Lung (tissue), 12 donors: ENCODE results near the gene SFXN3. TPM values are rescaled to one million over a fixed set of nuclear protein-coding genes. Genes with fewer than 3 reads are reported as not detected.

ENCODE experiments used
- ATAC-seq: fragments of 200-7000 bp; cut with Tn5 transposase; one replicate; pipeline ENCODE4 v1.9.1; 2020; ENCODE audit warnings: moderate number of reproducible peaks; ENCODE audit not compliant: insufficient read depth, low FRiP score
- DNase-seq, 3 donors: peaks; one replicate each; pipeline ENCODE4 v3.0.0-alpha.2; 2013 to 2017
- H3K27ac ChIP-seq, 2 donors: one replicate each; pipeline ENCODE4 v1.5.1; 2013; ENCODE audit warnings: mild to moderate bottlenecking in 2 of 2, moderate library complexity in 2 of 2, control low read depth in 1 of 2, inconsistent platforms in 1 of 2, low read depth in 1 of 2, low read length in 1 of 2
- H3K27me3 ChIP-seq, 3 donors: one replicate each; pipeline ENCODE4 v1.5.1; 2013; ENCODE audit warnings: low read length in 2 of 3; ENCODE audit not compliant: control insufficient read depth in 3 of 3, insufficient read depth in 3 of 3
- H3K36me3 ChIP-seq, 4 donors: one replicate each; pipeline ENCODE4 v1.5.1; 2013; ENCODE audit warnings: low read length in 4 of 4, mild to moderate bottlenecking in 1 of 4, moderate library complexity in 1 of 4; ENCODE audit not compliant: control insufficient read depth in 4 of 4, insufficient read depth in 4 of 4
- H3K4me1 ChIP-seq, 5 donors: one replicate each; pipeline ENCODE4 v1.5.1; 2013; ENCODE audit warnings: low read length in 5 of 5, mild to moderate bottlenecking in 2 of 5, moderate library complexity in 1 of 5; ENCODE audit not compliant: control insufficient read depth in 5 of 5, insufficient read depth in 5 of 5
- H3K4me3 ChIP-seq: one replicate; pipeline ENCODE4 v1.5.1; 2013; ENCODE audit warnings: mild to moderate bottlenecking, control low read depth, moderate library complexity
- H3K9ac ChIP-seq, 2 donors: one replicate each; pipeline ENCODE4 v1.5.1; 2013; ENCODE audit warnings: low read length in 2 of 2, control low read depth in 1 of 2; ENCODE audit not compliant: insufficient read depth in 1 of 2
- H3K9me3 ChIP-seq, 4 donors: one replicate each; pipeline ENCODE4 v1.5.1; 2013; ENCODE audit warnings: low read length in 3 of 4, mild to moderate bottlenecking in 1 of 4, moderate library complexity in 1 of 4; ENCODE audit not compliant: control insufficient read depth in 4 of 4, insufficient read depth in 3 of 4
- WGBS, 2 donors: extraction: QIAGEN DNeasy Blood & Tissue Kit; methylation state at CpG; one replicate each; pipeline ENCODE4 v1.1.7; 2013; 5-methylcytosine and 5-hydroxymethylcytosine counted together
- polyA plus RNA-seq, 2 donors: library from polyadenylated mRNA; stranded (reverse); fragments of 200-250 nt; gene quantifications; one replicate each; pipeline ENCODE4 v1.2.1, GENCODE V29; 2013
- total RNA-seq, 2 donors: library from RNA; depleted of rRNA in 1 of 2; stranded (reverse); fragments of >200 nt in 1 of 2; gene quantifications; one replicate each; pipeline ENCODE4 v1.2.1, GENCODE V29; 2014 to 2021
- TF ChIP-seq, protein P1 (sequence below): IDR thresholded peaks from 2 replicates; pipeline ENCODE4 v1.5.1; 2012; ENCODE audit warnings: mild to moderate bottlenecking; ENCODE audit errors: control extremely low read depth, extremely low read depth
- donor health status: control.
- donor health status: control.
- donor health status: Bipolar disorder and iron deficiency.
- donor health status: healthy.
- donor health status: DM: yes; HTN: yes; CAD: no.

SFXN3 gene
- total and polyA plus RNA-seq, 4 donors = 36.4 to 95.8 (median 39.6) TPM

DNA sequence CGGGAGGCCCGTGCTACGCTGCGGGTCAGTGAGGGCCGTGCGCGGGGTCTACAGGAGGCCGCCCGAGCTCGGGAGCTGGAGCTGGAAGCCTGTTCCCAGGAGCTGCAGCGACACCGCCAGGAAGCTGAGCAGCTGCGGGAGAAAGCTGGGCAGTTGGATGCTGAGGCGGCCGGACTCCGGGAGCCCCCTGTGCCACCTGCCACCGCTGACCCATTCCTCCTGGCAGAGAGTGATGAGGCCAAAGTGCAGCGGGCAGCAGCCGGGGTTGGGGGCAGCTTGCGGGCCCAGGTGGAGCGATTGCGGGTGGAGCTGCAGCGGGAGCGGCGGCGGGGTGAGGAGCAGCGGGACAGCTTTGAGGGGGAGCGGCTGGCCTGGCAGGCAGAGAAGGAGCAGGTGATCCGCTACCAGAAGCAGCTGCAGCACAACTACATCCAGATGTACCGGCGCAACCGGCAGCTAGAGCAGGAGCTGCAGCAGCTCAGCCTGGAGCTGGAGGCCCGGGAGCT is 24.4 kb upstream of the SFXN3 start:
- no peaks in the 10 kb centered on the region for H3K27me3 ChIP-seq
- H3K4me1 ChIP-seq = peaks cover 5 to 39% (median 14%) of the 10 kb centered on the region in 5 donors
- TF ChIP-seq, protein P1, sequence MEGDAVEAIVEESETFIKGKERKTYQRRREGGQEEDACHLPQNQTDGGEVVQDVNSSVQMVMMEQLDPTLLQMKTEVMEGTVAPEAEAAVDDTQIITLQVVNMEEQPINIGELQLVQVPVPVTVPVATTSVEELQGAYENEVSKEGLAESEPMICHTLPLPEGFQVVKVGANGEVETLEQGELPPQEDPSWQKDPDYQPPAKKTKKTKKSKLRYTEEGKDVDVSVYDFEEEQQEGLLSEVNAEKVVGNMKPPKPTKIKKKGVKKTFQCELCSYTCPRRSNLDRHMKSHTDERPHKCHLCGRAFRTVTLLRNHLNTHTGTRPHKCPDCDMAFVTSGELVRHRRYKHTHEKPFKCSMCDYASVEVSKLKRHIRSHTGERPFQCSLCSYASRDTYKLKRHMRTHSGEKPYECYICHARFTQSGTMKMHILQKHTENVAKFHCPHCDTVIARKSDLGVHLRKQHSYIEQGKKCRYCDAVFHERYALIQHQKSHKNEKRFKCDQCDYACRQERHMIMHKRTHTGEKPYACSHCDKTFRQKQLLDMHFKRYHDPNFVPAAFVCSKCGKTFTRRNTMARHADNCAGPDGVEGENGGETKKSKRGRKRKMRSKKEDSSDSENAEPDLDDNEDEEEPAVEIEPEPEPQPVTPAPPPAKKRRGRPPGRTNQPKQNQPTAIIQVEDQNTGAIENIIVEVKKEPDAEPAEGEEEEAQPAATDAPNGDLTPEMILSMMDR = no peak
- WGBS, 2 donors = 91% methylated on average over 31 to 33 of the region's 33 CpGs
- no peak overlapping the region for H3K9ac ChIP-seq
- no peaks in the 10 kb centered on the region for H3K9me3 ChIP-seq
- DNase-seq = peak in 1 of 3 donors; percentile 31
- H3K4me3 ChIP-seq = no peak overlapping the region
- no peak overlapping the region for H3K27ac ChIP-seq
- ATAC-seq = no peak
- peaks cover 0 to 42% (median 31%) of the 10 kb centered on the region in 4 donors for H3K36me3 ChIP-seq

GRCh38 chr10:101007099-101007711 is 23.8 kb upstream of the SFXN3 start:
- peaks cover 0 to 37% (median 31%) of the 10 kb centered on the region in 4 donors for H3K36me3 ChIP-seq
- H3K9ac ChIP-seq = peak overlapping the region in 1 of 2 donors; percentile 13
- H3K4me1 ChIP-seq = peaks cover 0 to 37% (median 13%) of the 10 kb centered on the region in 5 donors
- peak overlapping the region in 1 of 2 donors; percentile 35 for H3K27ac ChIP-seq
- H3K9me3 ChIP-seq = no peaks in the 10 kb centered on the region
- 62 to 68% methylated on average over 11 of the region's 11 CpGs for WGBS, 2 donors
- DNase-seq (peak; percentile 89 to 91 (median 91)), ATAC-seq (no peak)
- H3K4me3 ChIP-seq = no peak overlapping the region
- TF ChIP-seq, protein P1 = no peak
- no peaks in the 10 kb centered on the region for H3K27me3 ChIP-seq

- WGBS, 2 donors = 73 to 81% methylated on average over 12 to 13 of the region's 13 CpGs
- Histone ChIP-seq H3K27ac (peak overlapping the region in 1 of 2 donors; percentile 64), H3K9ac (peak overlapping the region in 1 of 2 donors; percentile 1), H3K27me3 (no peaks in the 10 kb centered on the region), H3K36me3 (peaks cover 0 to 29% (median 27%) of the 10 kb centered on the region in 4 donors), H3K9me3 (no peaks in the 10 kb centered on the region), H3K4me3 (no peak overlapping the region), H3K4me1 (peaks cover 0 to 39% (median 13%) of the 10 kb centered on the region in 5 donors)
- ATAC-seq (no peak), DNase-seq (no peak)
- TF ChIP-seq, protein P1 = no peak
Observed at GRCh38 chr10:101007915-101008822, 22.9 kb upstream of the SFXN3 start.
